Inflammatory macrophage treated with lipopolysaccharide for 1 hour (primary cell): ENCODE results near the gene CYB5D1.

Experiments
- DNase-seq, 2 donors: peaks; one replicate each; pipeline ENCODE4 v3.0.0-alpha.2; 2020 to 2022

The CYB5D1 gene

DNA sequence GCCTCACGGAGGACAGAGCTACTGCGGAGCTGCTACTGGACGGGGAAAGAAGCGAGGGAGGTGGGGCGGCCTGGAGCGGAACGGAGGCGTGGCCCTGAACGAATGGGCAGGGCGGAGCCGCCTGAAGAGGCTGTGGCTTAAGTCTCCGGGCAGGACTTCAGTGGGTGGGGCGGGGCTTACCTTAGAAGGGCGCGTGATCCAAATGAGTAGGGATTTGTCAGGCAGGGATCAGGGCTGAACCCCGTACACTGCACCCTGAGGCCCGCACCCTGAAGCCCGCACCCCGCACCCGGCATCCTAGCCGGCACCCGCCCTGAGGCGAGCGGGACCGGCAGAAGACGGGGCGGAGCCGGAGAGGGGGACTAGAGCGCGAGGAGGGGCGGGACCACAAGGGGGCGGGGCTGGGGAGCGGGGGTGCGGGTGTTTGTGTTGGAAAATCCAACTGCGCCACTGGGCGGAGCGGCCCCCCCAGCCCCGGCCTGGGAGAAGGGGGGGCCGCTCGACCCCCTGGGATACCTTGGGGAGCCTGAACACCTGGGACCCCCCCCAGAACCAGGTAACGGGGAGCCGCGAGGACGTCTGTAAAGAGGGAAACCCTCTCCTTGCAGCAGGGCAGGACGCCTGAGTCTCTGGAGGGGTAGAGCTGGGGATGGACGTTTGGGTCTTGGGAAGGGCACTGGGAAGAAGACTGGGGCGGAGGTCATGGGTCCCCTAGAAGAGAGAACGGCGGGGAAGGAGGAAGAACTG is 23.8 kb upstream of the CYB5D1 start, which contains the start of gene KDM6B:
TSS of gene KDM6B (plus strand) at position 423 of the 747 bp plus-strand sequence. CDS start 11,338 bp downstream, outside the sequence.
- peak; percentile 91 to 92 for DNase-seq

DNA sequence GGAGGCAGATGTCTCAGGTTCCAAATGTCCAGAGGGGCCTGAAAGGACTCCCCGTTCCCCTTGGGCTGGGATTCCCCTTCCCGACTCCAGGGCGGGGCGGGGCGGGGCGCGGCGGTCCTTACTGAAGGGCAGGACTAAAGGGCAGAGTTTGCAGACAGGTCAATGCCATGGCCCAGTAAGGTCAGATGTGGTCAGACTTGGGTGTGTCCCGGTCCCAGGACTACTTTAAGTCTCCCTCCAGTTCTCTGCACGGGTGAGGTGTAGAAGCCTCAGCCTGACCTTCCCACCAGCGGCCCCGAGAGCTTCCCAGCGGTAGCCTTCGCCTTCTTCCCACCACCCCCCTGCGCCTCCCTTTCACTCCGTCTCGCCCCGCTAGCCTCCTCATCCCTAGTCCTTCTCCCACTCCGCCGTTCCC is 23.3 kb upstream of the CYB5D1 start:
- peak; percentile 84 to 91 for DNase-seq

DNA sequence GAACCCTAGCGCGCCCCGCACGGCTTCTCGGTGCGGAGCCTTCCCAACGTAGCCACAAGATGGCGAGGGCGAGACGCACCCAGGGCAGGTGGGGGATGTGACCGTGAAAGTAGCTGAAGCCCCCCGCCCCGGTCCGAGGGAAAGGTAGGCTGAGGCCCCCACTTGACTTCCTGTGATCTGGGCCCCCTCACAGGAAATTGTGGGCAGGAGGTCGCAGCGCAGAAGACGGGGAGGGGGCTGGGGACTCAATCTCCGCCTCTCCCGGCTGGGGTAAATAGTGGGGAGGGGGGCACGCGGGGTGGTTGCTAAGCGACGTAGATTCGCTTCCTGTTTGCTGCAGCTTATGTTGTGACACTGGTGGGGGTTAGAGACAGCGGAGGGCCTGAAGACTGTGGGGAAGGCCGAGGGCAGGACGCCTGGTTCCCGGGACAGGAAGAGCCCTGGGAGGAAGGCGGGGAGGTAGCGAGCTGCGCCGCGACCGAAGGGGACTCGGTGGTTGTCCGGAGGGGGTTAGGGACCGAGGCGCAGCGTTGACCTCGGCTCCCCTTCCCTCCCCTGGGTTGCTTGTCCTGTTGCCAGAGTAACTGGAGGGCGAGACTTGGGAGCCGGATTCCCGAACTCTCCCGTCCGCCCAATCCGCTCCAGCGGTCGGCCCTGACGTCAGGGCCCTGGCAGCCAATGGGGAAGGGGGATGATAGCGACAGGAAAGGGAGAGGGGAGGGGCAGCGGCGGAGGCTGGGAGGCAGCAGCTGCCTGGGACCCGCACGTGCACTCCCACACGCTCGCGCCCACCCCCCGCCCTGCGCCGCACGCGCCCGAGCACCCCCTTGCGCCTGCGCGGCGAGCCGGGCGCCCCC is 22.6 kb upstream of the CYB5D1 start:
- DNase-seq = peak; percentile 90 to 93

DNA sequence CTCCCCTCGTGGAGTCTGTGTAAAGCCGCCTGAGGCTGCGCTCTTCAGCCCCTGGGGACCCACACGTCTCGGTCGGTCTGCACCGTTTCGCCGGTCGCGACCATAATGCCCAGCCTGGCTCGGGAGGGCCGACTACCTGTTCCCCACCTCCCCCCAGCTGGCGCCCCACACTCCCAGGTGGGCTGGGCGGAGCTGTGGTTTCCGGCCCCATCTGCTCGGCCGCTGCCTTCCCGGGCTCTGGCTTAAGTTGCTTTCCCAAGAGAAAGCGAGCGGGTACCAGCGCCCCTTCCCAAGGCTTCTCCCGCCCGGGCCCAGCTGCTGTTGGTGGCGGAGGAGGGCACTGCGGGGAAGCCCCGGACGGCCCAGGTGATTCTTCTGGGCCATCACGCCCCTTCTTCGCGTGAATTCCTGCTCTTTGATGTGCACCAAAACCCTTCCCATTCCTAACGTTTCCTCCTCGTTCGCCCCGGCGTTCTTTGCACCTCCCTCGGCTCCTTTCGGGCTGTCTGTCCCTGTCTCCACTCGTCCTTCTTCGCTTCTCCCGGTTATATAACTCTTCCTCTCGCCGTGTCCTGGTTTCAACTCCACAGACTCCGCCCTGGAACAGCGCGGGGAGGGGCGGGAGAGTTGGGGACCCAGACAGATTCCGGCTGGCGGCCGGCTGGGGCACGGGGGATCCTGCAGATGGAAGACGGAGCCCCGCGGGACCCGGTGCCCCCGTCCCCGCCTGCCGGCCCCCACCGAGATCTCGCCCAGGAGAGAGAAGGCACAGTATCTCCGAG is 21.8 kb upstream of the CYB5D1 start:
- DNase-seq = peak in 1 of 2 donors; percentile 36

DNA sequence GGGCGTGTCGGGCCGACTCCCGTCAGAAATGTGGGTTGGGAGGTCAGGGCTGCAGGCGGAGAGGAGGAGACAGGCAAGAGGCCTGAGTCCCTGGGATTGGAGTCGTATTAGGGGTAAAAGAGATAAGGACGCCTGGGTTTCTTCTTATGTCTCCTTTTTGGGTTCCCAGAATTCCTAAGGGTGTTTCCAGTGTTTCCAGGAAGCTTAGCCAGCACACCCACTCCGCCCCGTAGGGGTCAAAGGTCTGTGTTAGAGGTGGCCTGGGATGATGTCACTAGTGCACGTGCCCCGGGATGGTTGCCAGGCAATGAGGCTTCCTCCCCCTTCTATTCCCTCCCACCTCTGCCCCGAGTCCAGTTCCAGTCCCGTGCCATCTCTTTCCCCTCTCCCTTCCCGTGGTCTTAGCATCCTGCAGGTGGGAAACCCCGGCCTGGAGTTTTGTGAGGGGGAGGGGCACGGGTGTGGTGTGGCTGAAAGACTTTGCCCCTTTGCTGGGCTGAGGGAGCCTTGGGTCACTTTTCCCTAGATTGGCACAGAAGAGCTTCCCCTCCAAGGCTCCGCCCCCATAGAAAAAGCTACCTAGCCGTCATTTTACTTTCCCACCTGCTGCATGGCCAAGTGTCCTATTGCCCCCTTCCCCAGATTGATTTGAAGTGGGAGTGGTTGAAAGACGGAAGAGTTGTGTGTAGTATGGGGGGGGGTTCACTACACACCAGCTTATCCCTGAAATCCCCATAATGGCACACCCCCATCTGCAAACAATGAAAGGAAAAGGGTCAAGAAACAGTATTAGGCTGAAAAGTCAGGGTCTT is 21.0 kb upstream of the CYB5D1 start:
- peak; percentile 91 for DNase-seq

DNA sequence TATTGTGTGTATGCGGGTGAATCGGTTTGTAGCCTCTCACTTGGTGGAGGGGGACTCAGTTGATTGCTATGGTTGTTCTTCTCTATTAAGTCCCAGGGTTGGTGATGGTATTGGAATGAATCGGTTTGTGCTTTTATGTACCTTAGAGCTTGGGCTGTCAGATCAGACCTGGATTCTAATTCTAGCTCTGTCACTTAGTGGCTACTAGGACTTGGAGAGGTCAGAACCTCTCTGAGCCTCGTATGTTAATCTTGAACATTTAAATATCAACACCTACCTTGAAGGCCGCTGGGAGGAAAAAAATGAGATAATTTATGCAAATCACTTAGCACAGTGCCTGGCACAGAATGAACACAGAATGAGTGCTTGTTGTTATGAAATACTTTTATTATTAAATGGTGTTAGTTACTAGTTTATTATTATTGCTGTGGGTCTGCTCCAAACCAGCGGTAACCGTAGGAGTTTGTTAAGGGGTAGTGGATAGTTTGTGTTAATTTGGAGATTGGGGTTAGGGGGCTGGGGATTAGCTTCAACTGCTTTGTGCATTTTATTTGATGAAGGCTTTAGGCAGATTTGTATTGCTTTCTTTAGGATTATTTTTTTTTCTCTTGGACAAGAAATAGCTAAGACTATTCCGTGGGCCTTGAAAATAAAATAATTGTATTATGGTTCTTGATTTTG is 20.3 kb upstream of the CYB5D1 start:
- DNase-seq = peak; percentile 65 to 70

DNA sequence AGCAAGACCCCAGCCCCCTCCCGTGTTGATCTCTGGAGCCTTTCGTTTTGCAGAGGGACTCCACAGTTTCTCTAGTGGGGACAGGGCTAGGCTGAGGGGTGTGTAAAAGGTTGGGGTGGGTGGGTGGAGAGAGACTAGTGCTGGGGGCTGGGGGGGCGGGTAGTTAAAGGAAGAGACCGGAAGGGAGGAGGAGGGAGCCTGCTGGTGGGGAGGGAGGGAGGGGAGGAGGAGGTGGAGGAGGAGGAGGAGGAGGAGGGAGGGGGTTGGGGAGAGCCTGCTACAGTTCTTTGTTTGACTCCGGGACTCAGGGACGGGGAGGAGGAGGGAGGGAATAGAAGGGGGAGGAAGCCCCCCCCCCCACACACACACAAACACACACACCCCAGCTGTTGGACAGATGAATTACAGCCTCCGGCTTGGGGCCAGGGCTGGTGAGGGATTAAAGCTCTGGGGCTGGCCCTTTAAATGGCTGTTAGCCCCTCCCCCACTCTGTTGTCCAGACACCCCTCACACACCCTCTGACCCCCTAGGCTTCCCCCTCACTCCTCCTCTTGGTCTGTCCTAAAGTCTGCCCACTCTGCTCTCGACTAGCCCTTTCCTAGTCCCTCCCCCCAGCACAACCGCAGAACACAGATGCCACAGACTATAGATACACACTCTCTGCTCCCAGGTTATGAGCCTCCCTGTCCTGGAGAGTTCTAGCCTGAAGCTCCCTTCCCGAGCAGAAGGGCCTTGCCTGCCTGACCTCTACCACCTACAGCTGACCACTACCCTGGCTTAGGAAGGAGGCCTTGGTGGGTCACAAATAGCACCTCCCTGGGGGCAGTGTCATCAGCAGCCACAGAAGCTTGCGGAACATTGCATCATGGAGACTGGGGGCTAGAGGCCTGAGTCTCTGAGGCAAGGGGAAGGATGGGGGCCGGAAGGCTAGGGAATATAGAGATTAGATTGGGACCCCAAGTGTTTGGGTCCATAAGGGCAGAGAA is 19.4 kb upstream of the CYB5D1 start:
- peak; percentile 17 to 23 for DNase-seq

DNA sequence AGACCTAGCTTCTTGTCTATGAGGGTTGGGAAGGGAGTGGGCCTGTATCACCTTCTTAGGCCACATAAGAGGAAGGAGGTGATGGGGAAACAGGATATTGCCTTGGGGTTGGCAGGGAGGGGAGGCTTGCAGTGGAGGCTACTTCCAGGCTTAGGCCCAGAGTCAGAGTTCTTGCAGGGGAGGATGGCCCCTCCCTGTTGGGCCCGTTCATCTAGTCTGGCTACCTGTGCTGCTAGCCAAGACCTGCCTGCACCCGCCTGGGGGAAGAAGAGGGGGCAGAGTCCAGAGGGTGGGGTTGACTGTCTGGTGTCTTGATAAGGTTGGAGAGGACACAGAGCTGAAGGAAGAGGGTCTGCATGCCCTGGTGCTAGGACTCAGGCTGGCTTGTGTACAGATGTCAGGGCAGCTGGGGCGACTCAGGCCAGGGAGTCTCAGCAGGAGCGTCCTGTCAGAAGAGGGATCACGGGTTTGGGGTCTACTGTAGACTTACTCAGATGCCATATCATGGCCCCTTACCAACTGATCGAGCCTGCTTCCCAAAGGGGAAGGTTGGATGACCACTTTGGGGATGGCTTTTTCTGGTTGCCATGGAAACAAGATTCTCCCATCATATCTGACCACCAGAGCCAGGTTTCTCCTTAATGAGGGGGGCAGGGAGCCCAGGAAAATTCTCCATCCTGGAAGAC is 18.5 kb upstream of the CYB5D1 start:
- peak; percentile 50 to 66 for DNase-seq

DNA sequence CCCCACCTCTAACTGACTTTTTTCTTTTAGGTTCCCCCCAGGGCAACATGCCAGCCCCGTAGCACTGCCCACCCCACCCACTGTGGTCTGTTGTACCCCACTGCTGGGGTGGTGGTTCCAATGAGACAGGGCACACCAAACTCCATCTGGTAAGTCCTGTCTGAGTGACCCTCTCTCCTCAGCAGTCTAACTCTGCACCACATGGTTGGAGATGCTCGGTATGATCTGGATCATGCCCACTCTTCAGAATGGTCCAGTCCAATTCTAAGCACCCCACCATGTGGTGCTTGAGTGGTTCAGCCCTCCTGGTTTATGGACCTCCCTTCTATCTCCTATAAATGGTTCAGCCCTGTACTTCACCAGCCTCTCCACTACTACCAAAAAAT is 17.9 kb upstream of the CYB5D1 start:
- peak; percentile 17 to 25 for DNase-seq

DNA sequence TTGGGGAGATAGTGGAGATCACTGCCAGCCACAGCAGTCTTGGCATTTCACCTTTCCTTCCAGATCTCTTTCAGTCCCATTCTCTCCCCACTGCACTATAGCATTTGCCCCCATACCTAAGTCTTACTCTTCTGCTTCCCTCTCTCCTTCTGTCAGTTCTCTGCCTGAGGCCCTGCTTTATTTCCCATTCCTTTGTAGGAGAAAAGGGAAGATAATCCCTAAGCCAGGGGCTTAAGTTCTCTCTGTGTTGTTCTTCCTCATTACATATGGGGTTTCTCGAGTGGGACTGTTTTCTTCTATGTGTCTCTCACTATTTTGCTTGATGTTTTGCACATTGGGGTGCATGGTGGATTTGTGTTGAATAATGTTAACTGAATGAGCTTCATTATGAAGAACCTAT is 17.4 kb upstream of the CYB5D1 start:
- no peak for DNase-seq

DNA sequence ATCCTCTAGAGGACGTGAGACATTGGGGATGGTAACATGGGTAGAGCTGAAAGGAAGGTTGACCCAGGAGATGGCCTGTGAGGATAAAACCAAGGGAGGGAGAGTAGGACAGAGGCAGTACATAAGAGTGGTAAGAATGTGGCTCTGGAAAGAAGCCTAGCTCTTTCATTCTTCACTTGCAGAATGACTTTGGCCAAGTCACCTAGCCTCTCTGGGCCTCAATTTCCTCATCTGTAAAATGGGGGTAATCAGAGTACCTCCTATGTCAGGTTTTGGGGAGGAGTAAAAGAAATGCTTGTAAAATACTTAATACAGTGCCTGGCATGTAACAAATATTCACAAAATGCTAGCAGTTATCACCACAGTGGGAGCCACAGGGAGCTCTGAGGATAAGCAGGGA is 16.9 kb upstream of the CYB5D1 start:
- no peak for DNase-seq

DNA sequence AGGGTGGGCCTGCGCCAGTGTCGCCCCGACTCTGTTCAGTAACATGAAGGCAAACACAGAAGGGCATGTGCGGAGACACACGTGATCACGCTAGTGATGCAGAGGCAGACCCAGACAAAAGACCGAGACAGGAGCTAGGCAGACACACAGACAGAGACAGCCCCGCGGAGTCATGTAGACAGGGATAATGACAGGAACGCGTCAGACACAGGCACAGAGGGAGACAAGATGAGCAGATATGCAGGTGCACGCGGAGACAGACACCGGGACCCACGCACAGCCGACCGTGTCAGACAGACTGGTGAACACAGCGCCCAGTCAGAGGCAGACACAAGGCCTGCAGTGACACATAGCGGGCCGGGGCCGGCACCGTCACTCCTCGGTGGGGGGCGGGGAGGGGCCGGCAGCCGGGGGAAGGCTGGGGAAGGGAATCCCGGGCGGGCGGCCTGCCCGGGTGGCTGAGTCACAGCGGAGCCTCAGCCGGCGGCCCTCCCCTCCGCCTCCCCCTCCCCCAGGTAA is 16.3 kb upstream of the CYB5D1 start:
- peak; percentile 87 to 89 for DNase-seq

DNA sequence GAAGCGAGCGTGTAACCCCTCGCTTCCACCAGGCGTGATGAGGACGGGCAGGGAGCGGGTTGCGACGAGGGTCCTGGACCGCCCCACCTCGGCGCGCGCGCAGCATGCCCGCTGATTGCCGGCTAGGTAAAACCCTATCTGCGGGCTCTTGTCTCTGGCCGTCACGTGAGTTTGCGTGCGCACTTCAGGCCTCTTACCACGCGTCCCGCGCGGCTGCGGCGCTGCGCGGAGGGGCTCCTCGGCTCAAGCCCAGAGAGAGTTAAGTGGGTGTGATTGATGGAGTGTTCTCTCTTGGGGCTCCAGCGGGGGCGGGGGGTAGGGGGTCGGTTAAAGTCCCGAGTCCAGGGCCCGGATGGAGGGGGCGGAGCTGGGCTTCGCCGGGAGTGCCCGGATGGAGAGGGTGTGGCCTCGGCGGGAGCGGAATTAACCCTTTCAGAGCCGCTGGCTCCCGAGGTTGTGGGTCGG is 15.9 kb upstream of the CYB5D1 start:
- DNase-seq = peak; percentile 91 to 96

DNA sequence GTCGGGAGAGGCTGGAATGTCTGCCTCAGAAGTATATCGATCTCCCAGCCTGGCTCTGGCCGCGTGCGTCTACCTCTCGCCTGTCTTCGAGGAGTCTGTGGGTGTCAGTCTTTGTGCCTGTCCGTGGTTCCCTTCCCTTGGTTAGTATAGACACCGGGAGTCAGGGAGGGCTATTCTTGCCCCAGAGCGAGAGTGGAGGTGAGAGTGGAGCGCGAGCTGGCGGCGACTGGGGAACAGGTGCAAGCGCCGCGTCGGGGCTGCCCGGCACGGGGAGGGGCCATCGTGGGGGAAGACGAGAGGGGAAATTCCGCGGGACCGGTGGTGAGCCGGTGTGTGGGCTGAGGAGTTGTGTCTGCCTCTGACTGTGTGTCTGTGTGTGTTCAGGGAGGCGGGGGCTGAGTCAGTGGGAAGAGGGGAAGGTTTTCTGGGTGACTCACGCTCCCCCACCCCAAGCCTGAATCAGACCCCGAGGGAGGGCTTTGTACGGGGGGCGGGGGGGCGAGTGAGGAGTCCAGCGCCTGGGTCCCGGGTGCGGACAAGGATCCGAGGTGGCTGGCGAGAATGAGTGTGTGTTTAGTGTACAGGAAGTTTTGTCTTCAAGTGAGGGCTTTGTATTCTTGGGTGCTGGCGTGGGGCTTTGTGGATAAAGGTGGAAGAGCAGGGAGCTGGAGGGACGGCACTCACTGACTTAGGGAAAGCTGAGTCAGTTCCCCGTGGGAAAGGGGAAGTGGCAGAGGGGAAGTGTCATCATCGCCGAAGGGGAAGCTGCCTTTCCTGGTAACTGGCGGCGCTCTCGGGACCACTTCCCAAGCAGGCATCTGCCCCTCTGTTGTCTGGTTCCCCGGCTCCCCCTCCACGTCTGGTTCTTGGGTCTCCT is 15.2 kb upstream of the CYB5D1 start:
- peak; percentile 97 to 99 for DNase-seq

DNA sequence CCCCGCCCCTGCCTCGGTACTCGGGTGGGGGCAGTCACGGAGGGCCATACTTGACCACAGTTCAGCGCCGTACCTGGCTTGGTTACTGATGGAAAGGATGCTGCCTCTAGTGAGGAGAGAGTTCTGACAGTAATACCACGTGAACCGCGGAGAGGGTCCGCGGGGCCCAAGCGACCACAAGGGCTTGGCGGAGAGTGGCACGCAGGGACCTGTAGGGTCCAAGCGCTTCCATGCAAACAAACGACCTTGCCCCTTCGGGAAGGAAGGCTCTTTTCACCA is 14.6 kb upstream of the CYB5D1 start:
- DNase-seq = no peak

DNA sequence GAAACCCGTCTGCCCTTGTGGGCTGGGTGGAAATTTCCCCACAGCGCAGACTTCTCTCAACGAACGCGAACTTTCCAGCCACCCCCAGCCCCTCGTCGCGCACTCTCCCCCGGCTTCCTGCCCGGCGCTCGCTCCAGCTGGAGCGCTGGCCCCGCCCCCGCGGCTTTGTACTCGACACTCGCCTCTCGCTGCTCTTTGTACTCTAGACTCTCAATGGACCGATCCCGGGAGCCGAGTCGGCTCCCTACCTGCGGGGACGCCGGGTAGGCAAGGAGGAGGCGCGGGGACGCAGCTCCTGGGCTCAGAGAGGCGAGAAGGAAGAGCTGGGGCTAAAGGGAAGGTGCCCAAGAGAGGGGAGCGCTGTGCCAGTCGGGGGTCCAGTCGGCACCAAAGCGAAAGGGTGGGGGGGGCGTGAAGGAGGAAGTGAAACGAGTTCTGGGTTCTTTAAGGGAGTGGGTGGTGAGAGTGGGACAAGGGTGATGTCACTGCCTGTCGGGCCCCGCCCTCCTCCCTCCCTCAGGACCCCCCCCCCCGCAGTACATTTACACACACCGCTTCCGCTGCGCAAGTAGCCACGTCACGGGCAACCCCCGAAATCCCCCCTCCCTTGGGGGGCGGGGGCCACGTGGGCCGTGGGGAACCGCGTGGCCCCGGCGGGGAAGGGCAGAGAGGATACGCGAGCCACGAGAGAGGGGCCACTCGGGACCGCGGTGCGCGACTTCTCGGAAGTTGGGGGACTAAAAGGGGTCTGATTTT is 14.1 kb upstream of the CYB5D1 start:
- DNase-seq = peak; percentile 96 to 98

DNA sequence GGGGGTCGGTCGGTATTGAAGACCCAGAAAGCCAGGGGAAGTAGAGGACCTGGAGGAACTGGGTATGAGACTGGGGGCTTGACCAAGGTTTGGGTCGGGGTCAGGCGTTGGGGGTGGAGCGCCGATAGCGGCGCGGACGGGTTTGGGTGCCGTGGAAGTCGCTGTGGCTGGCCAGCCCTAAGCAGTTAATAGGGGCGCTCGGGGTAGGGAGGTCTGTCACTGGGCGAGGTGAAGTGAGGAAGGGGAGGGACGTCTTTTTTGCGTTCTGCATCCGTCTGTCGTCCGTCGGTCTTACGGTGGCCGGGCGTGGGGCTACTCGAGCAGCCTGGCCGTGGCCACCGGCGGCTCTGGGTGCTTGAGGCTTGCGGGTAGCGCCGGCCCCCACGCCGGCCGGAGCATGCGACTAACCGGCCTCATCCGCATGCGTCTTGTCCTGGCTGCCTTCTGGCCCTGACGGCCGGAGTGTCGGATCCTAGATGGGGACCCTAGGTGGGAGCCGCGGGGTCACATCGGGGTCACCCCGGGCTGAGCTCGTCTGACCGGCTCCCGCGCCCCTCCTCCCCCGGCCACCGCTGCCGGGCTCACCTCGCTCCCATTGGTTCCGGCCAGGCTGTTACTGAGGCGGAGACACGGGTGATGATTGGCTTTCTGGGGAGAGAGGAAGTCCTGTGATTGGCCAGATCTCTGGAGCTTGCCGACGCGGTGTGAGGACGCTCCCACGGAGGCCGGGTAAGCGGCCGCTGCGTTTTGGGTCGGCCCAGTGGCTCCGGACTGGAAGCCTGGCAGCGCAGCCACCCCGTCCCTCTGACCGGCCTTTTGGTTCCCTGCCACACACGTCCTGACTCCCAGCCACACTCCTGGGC is 13.3 kb upstream of the CYB5D1 start:
- peak; percentile 94 for DNase-seq
